CD4-positive, alpha-beta T cell treated with Interleukin-21 for 1 hour (primary cell): ENCODE results near the gene MED13L.
"Not testable (repeated sequence)": the region's sequence is repeated elsewhere in the genome, so short reads cannot be mapped to it uniquely, and the experiment has no call there.

Experiments used
- DNase-seq: peaks from one replicate; pipeline ENCODE4 v3.0.0-alpha.2; 2020

The MED13L gene

DNA sequence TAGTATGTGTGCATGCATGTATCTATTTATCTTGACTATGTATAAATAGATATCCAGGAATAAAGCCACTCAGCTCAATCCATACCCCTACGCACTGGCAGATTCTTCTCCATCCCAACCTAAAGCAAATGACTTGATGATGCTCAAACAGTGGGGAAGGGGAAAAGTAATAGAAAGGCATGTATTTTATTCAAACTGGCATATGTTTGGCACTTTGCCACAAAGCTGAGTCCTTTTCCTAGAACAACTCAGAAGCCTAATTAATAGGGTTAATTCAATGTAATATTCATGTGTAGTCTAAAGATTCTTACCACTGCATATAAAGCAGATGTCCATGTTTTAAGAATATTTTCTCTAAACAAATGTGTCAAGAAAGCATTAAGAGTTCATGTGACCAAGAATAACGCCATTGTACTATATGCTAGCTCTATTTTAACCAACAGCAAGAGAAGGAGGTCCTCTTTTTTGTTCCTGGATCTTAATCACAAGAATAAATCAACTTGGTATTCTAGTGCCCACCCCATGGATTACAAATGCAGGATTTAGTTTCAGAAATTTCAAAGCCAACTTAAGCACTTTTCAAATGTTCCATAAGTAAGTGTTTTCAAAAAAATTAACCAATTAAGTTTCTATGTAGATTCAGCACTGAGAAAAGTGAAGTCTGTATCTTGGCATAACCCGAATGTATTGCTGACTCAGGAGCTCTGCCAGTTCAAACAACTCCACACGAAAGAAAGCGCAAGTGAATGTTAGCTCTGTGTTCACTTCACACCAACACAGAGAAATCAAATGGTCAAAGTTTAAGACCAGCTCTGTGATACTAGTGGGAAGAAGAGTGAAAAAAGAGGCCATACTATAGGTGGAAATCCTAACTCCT is 233.6 kb downstream of the MED13L start:
- no peak for DNase-seq

- no peak for DNase-seq
Measured at GRCh38 chr12:116040402-116040801, 237.1 kb downstream of the MED13L start.

GRCh38 chr12:116039081-116039480 is 238.4 kb downstream of the MED13L start:
- DNase-seq = no peak

DNA sequence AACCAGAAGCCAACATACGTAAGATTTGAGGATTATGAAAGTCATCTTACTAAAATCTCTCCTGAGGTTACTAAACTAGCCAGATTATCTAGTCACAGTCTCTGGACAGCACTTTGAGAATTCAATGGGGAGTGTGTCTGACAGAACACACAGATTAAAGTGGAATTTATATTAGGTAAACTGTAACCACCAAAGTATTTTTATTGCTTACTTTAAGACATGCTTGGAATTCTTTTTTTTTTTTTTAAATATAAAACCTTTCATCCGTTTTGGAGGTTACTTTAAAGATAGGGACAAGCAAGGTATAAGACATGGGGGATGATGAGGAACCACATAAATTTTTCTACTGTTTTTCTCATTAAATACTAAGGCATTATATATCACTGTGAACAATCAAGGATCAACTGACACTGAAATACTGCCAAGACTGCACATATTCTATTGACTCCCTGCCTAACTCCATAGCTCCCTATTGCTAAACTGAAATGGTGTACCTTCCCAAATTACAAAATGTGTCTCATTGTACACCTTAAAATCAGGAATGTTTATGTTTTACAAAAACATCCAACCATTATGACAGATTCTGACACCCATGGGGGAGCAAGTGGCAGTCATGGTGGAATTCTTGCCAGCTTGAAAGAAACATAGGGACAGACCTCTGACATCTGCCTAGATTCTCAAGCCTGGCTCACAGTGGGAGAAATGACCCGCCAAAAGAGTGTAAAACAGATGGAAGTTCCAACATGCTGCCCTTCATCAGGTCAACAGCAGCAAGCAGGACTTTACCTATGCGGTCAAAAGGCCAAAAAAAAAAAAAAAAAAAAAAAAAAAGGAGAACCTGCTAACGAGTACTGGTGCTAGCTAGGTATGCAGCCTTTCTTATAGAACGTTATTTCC is 239.3 kb downstream of the MED13L start:
- no peak for DNase-seq

GRCh38 chr12:116033765-116034164 is 243.7 kb downstream of the MED13L start:
- no peak for DNase-seq

DNA sequence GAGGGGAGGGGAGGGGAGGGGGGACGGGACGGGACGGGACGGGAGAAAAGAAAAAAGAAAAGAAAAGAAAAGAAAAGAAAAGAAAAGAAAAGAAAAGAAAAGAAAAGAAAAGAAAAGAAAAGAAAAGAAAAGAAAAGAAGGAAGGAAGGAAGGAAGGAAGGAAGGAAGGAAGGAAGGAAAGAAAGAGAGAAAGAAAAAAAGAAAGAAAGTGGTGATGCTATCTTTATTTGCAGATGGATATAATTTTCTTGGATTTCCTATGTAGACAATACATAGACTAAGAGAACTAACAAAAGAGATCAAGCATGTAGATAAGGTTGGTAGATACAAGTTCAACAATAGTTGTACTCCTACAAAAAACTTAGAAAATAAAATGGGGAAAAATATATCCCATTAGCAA is 245.9 kb downstream of the MED13L start:
- not testable (repeated sequence) for DNase-seq

DNA sequence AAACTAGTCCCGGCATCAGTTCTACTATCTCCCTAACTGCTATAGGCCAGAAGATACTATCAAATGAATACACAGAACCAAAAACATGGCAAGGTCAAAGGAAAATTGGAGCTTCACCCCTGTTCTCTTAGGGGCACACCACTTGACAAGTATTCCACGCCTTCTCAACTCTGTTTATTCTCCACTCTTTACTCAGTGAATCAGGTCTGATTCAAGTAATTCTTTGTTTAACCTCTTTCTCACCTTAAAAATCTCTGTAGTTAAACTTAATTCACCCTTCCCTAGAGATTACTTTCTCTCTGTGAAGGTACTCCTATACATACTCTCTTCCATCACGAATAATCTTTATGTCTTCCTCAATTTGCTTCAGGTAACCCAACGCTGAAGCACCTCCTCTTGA is 248.9 kb downstream of the MED13L start:
- DNase-seq = no peak

DNA sequence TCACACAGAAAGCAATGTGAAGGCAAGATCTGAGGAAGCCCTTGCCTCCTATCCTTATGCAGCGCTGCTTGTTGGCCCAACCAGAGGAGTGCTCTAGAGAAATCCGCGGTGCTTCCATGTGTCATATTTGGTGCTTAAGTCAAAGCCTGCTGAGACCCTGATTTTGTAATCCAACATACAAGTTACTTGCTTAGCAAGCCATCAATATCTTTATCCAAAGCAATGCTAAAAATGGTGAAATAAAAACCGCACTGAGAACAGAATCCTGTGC is 250.0 kb downstream of the MED13L start:
- no peak for DNase-seq

GRCh38 chr12:116026768-116027550 is 250.5 kb downstream of the MED13L start:
- no peak for DNase-seq

DNA sequence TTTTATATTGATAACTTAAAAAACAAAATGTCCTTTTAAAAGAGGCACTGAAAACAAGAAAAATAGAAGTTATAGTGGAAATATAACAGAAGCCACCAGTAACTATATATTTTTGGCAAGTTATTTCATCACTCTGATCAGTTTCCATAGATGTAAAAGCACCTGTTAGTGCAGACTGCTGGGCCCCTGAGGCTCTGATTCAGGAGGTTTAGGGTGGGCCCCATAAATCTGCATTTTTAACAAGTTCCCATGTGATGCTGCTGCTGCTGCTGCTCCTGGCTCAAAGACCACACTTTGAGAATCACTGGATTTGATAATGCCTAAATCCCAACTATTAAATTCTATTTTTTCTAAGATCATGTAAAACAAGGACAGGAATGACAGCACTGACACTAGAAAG is 251.1 kb downstream of the MED13L start:
- no peak for DNase-seq

DNA sequence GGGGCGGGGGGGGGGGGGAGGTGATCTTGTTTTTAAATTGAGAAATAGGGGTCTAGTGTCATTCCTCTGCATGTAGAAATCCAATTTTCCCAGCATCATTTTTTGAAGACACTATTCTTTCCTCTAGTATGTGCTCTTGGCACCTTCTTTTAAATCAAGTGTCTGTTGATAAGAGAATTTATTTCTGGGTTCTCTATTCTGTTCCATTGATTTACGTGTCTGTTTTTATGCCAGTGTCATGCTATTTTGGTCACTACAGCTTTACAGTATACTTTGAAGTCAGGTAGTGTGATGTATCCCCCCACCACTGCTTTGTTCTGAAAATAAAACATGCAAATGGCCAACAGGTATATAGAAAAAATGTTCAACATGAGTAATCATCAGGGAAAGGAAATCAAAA is 252.7 kb downstream of the MED13L start:
- DNase-seq = no peak

GRCh38 chr12:116019415-116019814 is 258.1 kb downstream of the MED13L start:
- no peak for DNase-seq

- DNase-seq = no peak
Measured at GRCh38 chr12:116018282-116018681, 259.2 kb downstream of the MED13L start.

DNA sequence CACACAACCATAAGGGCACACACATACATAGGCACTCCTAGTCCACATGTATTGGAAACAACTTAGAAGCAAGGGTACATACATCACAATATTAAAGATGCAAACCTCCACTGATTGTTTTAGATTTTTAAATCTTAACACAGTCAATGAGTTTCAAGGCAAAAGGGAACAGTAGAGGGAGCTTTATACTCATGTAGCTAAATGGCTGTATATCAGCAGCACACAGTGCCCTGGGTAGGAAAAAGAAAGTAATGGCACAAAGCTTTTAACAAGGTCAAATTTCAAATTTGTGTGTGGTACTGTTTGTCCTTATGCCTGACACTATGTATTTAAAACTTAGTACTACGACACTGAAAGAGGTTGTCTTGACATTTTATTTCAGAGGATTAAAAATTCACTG is 262.0 kb downstream of the MED13L start:
- peak; percentile 13 for DNase-seq

DNA sequence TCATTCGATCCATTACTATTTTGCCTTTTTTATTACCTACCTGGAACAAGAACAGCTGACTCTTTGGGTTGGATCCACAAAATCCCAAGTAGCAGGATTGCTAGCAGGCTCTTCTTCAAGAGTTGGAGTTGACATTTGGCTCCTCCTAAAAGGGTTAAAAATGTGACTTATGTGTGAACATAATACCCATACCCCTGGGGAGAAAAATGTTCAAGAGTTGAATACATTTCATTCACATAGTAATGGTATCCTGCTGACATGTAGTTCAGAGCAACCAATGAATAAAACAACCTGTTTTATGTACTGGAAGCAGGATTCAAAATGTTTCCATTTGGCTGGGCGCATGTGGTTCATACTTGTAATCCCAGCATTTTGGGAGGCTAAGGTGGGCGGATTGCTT is 264.7 kb downstream of the MED13L start:
- no peak for DNase-seq

GRCh38 chr12:116011217-116011616 is 266.3 kb downstream of the MED13L start:
- DNase-seq = no peak

DNA sequence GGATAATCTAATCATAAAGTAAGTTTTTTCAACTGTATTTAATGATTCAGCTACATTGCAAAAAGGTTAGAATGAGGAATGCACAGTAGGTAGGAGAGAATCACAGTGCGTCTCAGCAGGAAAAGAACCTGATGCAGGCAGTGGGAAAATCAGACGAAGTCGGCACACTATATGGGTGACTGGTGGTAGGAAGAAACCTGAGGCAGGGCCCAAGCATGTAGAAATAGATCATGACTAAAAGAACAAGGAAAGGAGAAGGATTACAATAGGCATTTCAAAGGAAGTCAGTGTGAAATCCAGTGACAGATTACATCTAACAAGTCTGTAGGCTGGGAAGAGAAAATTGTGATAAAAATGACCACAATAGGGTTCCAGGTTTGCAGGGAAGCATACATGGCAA is 267.0 kb downstream of the MED13L start:
- DNase-seq = no peak

DNA sequence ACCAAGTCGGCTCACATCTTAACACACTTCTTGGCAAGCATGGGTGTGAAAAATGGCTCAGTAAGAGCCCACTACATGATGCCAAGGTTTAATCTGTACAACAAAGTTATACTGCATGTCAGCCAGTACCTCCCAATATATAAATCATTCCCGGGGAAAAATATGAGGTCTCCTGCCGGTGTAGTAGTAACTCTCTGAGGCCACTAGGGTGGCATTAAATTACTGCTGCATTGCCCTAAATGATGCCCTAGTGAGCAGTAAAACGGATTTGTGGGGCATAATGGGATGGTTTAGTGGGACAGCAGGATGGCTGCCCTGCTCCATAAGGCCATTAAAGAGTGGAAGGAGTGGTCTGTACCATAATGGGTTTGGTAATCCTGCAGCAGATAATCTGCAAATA is 267.7 kb downstream of the MED13L start:
- DNase-seq = no peak

GRCh38 chr12:116006141-116006540 is 271.4 kb downstream of the MED13L start:
- DNase-seq = no peak

GRCh38 chr12:116002890-116003536 is 274.5 kb downstream of the MED13L start:
- DNase-seq = no peak

- no peak for DNase-seq
Measured at GRCh38 chr12:116000252-116000651, 277.2 kb downstream of the MED13L start.

- no peak for DNase-seq
Measured at GRCh38 chr12:115999582-115999981, 277.9 kb downstream of the MED13L start.
